ENCODE results near the gene LTC4S.
"Not testable (repeated sequence)": the region's sequence is repeated elsewhere in the genome, so short reads cannot be mapped to it uniquely, and the experiment has no call there.

Gene LTC4S

GRCh38 chr5:179827680-179828079 lies 33.9 kb downstream of the LTC4S start:
- DNase-seq: no peak

GRCh38 chr5:179828756-179829421 lies 35.1 kb downstream of the LTC4S start:
- DNase-seq: no peak

- DNase-seq: no peak
Observed at GRCh38 chr5:179829732-179830435, 36.1 kb downstream of the LTC4S start.

- DNase-seq: no peak
Observed at GRCh38 chr5:179830818-179831468, 37.2 kb downstream of the LTC4S start.

GRCh38 chr5:179832039-179832745 lies 38.4 kb downstream of the LTC4S start:
- no peak for DNase-seq

- DNase-seq: no peak
Observed at GRCh38 chr5:179833056-179833708, 39.4 kb downstream of the LTC4S start.

GRCh38 chr5:179833709-179834070 lies 39.9 kb downstream of the LTC4S start:
- DNase-seq: no peak

GRCh38 chr5:179834120-179834519 lies 40.3 kb downstream of the LTC4S start:
- no peak for DNase-seq

GRCh38 chr5:179834871-179835270 lies 41.1 kb downstream of the LTC4S start:
- DNase-seq: not testable (repeated sequence)

GRCh38 chr5:179836225-179837019 lies 42.6 kb downstream of the LTC4S start:
- no peak for DNase-seq

GRCh38 chr5:179837076-179838011 lies 43.6 kb downstream of the LTC4S start:
- no peak for DNase-seq

- no peak for DNase-seq
Observed at GRCh38 chr5:179839328-179840256, 45.8 kb downstream of the LTC4S start.

- no peak for DNase-seq
Observed at GRCh38 chr5:179840321-179840720, 46.5 kb downstream of the LTC4S start.

GRCh38 chr5:179840766-179841165 lies 47.0 kb downstream of the LTC4S start:
- no peak for DNase-seq

- DNase-seq: no peak
Observed at GRCh38 chr5:179841621-179842020, 47.8 kb downstream of the LTC4S start.
